OCI-LY7 (cell line): ENCODE data around the gene WT1. TPM values are rescaled to one million over a fixed set of nuclear protein-coding genes. Genes with fewer than 3 reads are reported as not detected.

Experiments
- BruUV-seq: library from RNA; stranded (reverse); fragments of 400-500 nt; replicated peaks from 2 replicates; lab custom pipeline; 2021; lab: Mats Ljungman, UMichigan
- CTCF ChIA-PET: fragments of 300-600 bp; sonication (Branson Sonifier 250); formaldehyde crosslinking; loops from one replicate; lab custom pipeline; 2022; ENCODE audit warnings: antibody characterized with exemption; ENCODE audit not compliant: unreplicated experiment; lab: Charles Lee
- POLR2A ChIA-PET: fragments of 300-600 bp; sonication (Branson Sonifier 250); formaldehyde crosslinking; loops from one replicate; lab custom pipeline; 2022; ENCODE audit warnings: antibody characterized with exemption; lab: Charles Lee
- DNase-seq: peaks from one replicate; pipeline ENCODE4 v3.0.0-alpha.2; 2015; ENCODE audit warnings: low spot score
- H2AFZ ChIP-seq: fragments of 200-600 bp; sonication (generic), shearing (Covaris generic); 2 replicates; pipeline ENCODE4 v1.6.1; 2014; ENCODE audit warnings: mild to moderate bottlenecking, antibody characterized with exemption, low read length, moderate library complexity
- H3K27ac ChIP-seq: fragments of 200-600 bp; sonication (generic); 2 replicates; pipeline ENCODE4 v1.5.1; 2014; ENCODE audit warnings: mixed run types, low read depth, mild to moderate bottlenecking, moderate library complexity, low read length, inconsistent platforms; ENCODE audit not compliant: poor library complexity, severe bottlenecking
- H3K36me3 ChIP-seq: fragments of 200-600 bp; sonication (generic); 2 replicates; pipeline ENCODE4 v1.6.1; 2014; ENCODE audit warnings: mild to moderate bottlenecking, antibody characterized with exemption, low read length, moderate library complexity, mixed read lengths; ENCODE audit not compliant: insufficient read depth
- H3K4me1 ChIP-seq: fragments of 200-600 bp; sonication (generic); 2 replicates; pipeline ENCODE4 v1.5.1; 2014; ENCODE audit warnings: mild to moderate bottlenecking, low read length; ENCODE audit not compliant: insufficient read depth, poor library complexity, severe bottlenecking
- H3K4me2 ChIP-seq: fragments of 200-600 bp; sonication (generic); 2 replicates; pipeline ENCODE4 v1.6.1; 2014; ENCODE audit warnings: mild to moderate bottlenecking, low read length
- H3K4me3 ChIP-seq: fragments of 200-600 bp; sonication (generic); 2 replicates; pipeline ENCODE4 v1.5.1; 2014; ENCODE audit warnings: mild to moderate bottlenecking, low read depth, low read length; ENCODE audit not compliant: poor library complexity, severe bottlenecking
- H3K79me2 ChIP-seq: fragments of 200-600 bp; sonication (generic); 2 replicates; pipeline ENCODE4 v1.6.1; 2016; ENCODE audit warnings: low read depth, mild to moderate bottlenecking, low read length, moderate library complexity, mixed read lengths; ENCODE audit not compliant: insufficient read depth
- H3K9me2 ChIP-seq: fragments of 200-600 bp; sonication (generic); 2 replicates; pipeline ENCODE4 v1.6.1; 2016; ENCODE audit warnings: mild to moderate bottlenecking, low read length, mixed read lengths; ENCODE audit not compliant: insufficient read depth
- H3K9me3 ChIP-seq: fragments of 200-600 bp; sonication (generic); 2 replicates; pipeline ENCODE4 v1.6.1; 2014; ENCODE audit warnings: mild to moderate bottlenecking, mixed run types, low read length, mixed read lengths
- H4K20me1 ChIP-seq: fragments of 200-600 bp; sonication (generic); 2 replicates; pipeline ENCODE4 v1.6.1; 2014; ENCODE audit warnings: mild to moderate bottlenecking, antibody characterized with exemption, low read length, moderate library complexity, mixed read lengths; ENCODE audit not compliant: insufficient read depth
- CTCF ChIP-seq: fragments of 200-600 bp; sonication (generic); conservative IDR thresholded peaks from 2 replicates; pipeline ENCODE4 v1.5.1; 2014; ENCODE audit warnings: mild to moderate bottlenecking, antibody characterized with exemption, low read length, moderate library complexity, mixed read lengths
- EZH2phosphoT487 ChIP-seq: fragments of 200-600 bp; sonication (generic); IDR thresholded peaks from 2 replicates; pipeline ENCODE4 v1.6.1; 2018; ENCODE audit warnings: low read depth, borderline replicate concordance, mild to moderate bottlenecking, mixed run types, antibody characterized with exemption, low read length, moderate library complexity, mixed read lengths
- intact Hi-C: fragments of 100-400 bp; cut with micrococcal nuclease; formaldehyde crosslinking; loops from one replicate; pipeline ENCODE4 v1.10.0; 2022; ENCODE audit not compliant: unreplicated experiment
- total RNA-seq, 2 experiments: library from RNA; depleted of rRNA in 1 of 2; stranded (reverse); fragments of >200 nt in 1 of 2; shearing (Covaris generic) in 1 of 2; gene quantifications; 2 replicates each; pipeline ENCODE4 v1.2.3, GENCODE V29; 2014 to 2022

WT1 gene
- total RNA-seq, 2 experiments from 2014 or later: not detected

DNA sequence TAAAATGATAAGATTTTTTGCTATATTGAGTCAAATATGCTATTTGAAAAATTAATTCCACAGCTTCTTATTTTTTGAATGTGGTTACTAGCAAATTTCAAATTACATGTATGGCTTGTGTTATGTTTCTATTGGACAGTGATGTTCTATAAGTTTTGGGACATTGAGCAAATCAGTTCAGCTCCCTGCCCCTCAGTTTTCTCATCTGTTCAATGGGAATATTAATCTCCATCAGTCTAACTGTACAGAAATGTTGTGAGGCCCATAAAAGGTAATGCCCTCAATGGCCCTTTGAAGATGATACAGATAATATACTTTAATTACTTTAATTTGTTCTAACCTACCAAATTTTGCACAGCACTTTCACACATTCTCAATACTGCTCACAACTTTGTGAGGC is 15.2 kb downstream of the WT1 start:
- POLR2A ChIA-PET: interaction anchor here (0.5 kb wide), 1 partner anchor 371 kb away, joined by 3 read pairs; no protein-coding TSS in a partner anchor
- no peak overlapping the region for H3K4me2 ChIP-seq
- CTCF ChIA-PET: no interaction called here

GRCh38 chr11:32418836-32419235 is 16.5 kb downstream of the WT1 start:
- CTCF ChIA-PET: no interaction called here
- no peak overlapping the region for H2AFZ ChIP-seq
- H3K4me3 ChIP-seq: no peak overlapping the region
- H3K27ac ChIP-seq: no peak overlapping the region
- no peaks in the 10 kb centered on the region for H3K36me3 ChIP-seq
- POLR2A ChIA-PET: no interaction called here
- H3K9me2 ChIP-seq: no peaks in the 10 kb centered on the region
- TF ChIP-seq EZH2phosphoT487 (no peak), CTCF (no peak)
- intact Hi-C loops: no loop called here
- peaks cover 8% of the 10 kb centered on the region for H3K4me1 ChIP-seq
- H3K9me3 ChIP-seq: no peaks in the 10 kb centered on the region
- H4K20me1 ChIP-seq: no peaks in the 10 kb centered on the region
- no peak overlapping the region for H3K4me2 ChIP-seq
- no peak for DNase-seq
- H3K79me2 ChIP-seq: no peaks in the 10 kb centered on the region
- no TSS peak for BruUV-seq

More for the DNA sequence above, 15.2 kb downstream of the WT1 start:
- Histone ChIP-seq H3K27ac (no peak overlapping the region), H3K79me2 (no peaks in the 10 kb centered on the region), H3K4me3 (no peak overlapping the region), H2AFZ (no peak overlapping the region), H3K36me3 (no peaks in the 10 kb centered on the region), H3K4me1 (peaks cover 8% of the 10 kb centered on the region), H3K9me3 (no peaks in the 10 kb centered on the region), H4K20me1 (no peaks in the 10 kb centered on the region), H3K9me2 (no peaks in the 10 kb centered on the region)
- no peak for DNase-seq
- intact Hi-C loops: no loop called here
- TF ChIP-seq CTCF (no peak), EZH2phosphoT487 (no peak)
- BruUV-seq: no TSS peak

DNA sequence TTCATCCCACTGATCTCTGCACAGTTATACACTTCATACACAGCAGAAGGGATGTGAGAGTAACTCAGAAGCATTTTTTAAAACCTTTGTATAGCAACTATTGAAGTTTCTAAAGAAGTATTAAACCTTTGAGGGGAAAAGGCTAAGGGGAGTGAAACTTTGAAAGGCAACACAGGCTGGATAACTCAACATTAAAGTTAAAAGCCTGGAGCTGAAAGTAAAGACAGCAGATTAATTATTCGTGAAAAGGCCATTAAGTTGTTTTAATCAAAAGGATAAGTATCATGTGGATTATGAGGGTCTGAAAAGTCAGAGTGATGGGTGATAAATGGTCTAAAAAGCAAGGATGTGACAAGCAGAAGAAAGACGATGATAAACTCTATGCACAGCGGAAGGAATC is 17.5 kb downstream of the WT1 start:
- Histone ChIP-seq H3K36me3 (no peaks in the 10 kb centered on the region), H3K27ac (no peak overlapping the region), H3K4me3 (no peak overlapping the region), H2AFZ (no peak overlapping the region), H3K4me1 (peaks cover 8% of the 10 kb centered on the region), H4K20me1 (no peaks in the 10 kb centered on the region), H3K4me2 (no peak overlapping the region), H3K9me3 (no peaks in the 10 kb centered on the region), H3K9me2 (no peaks in the 10 kb centered on the region), H3K79me2 (no peaks in the 10 kb centered on the region)
- no TSS peak for BruUV-seq
- POLR2A ChIA-PET: no interaction called here
- no peak for TF ChIP-seq CTCF
- no peak for TF ChIP-seq EZH2phosphoT487
- intact Hi-C loops: no loop called here
- CTCF ChIA-PET: no interaction called here
- no peak for DNase-seq
